Common myeloid progenitor, CD34-positive (primary cell): ENCODE results near the gene USP40.

Source experiments
- CTCF ChIA-PET: fragments of 350-600 bp; sonication (Branson Sonifier 250); formaldehyde crosslinking; loops from one replicate; lab custom pipeline; 2021; ENCODE audit warnings: antibody characterized with exemption; lab: Charles Lee
- POLR2A ChIA-PET: fragments of 350-600 bp; sonication (Branson Sonifier 250); formaldehyde crosslinking; loops from one replicate; lab custom pipeline; 2021; ENCODE audit warnings: antibody characterized with exemption; lab: Charles Lee
- DNase-seq, 3 donors: peaks; one replicate each; pipeline versions ENCODE4 v3.0.0 to v3.0.0-alpha.2; 2013
- H3K27ac ChIP-seq, 2 experiments: 1 replicate in 1 of 2; 2 replicates in 1 of 2; pipeline ENCODE4 v1.7.0; 2013; ENCODE audit warnings: inconsistent platforms in 2 of 2, low read length in 2 of 2, mild to moderate bottlenecking in 2 of 2, low read depth in 1 of 2, moderate library complexity in 1 of 2; ENCODE audit not compliant: severe bottlenecking in 2 of 2, insufficient read depth in 1 of 2, poor library complexity in 1 of 2
- H3K27me3 ChIP-seq, 5 experiments: replicated peaks in 2 of 5; 1 replicate in 3 of 5; 2 replicates in 2 of 5; pipeline versions ENCODE4 v1.6.1 to v1.7.0; 2013; ENCODE audit warnings: low read length in 4 of 5, mild to moderate bottlenecking in 2 of 5, moderate library complexity in 2 of 5, inconsistent platforms in 1 of 5; ENCODE audit not compliant: insufficient read depth in 5 of 5, control insufficient read depth in 4 of 5
- H3K36me3 ChIP-seq, 4 experiments: 1 replicate in 2 of 4; 2 replicates in 2 of 4; pipeline versions ENCODE4 v1.6.1 to v1.7.0; 2013; ENCODE audit warnings: low read length in 3 of 4, control low read depth in 1 of 4, mild to moderate bottlenecking in 1 of 4; ENCODE audit not compliant: control insufficient read depth in 4 of 4, insufficient read depth in 4 of 4
- H3K4me1 ChIP-seq, 4 experiments: 1 replicate in 3 of 4; 2 replicates in 1 of 4; pipeline versions ENCODE4 v1.6.1 to v1.7.1; 2013; ENCODE audit warnings: low read length in 3 of 4, mild to moderate bottlenecking in 3 of 4, control low read depth in 1 of 4, inconsistent platforms in 1 of 4, moderate library complexity in 1 of 4; ENCODE audit not compliant: control insufficient read depth in 4 of 4, insufficient read depth in 4 of 4; ENCODE audit errors: control extremely low read depth in 1 of 4
- H3K4me3 ChIP-seq, 7 experiments: 1 replicate in 4 of 7; 2 replicates in 3 of 7; pipeline versions ENCODE4 v1.5.1 to v1.7.0; 2013; ENCODE audit warnings: mild to moderate bottlenecking in 7 of 7, low read length in 6 of 7, moderate library complexity in 6 of 7, inconsistent platforms in 2 of 7, low read depth in 2 of 7, control low read depth in 1 of 7; ENCODE audit not compliant: insufficient read depth in 4 of 7, control insufficient read depth in 1 of 7; ENCODE audit errors: extremely low read depth in 1 of 7
- H3K9me3 ChIP-seq, 5 experiments: 1 replicate in 4 of 5; 2 replicates in 1 of 5; pipeline versions ENCODE4 v1.6.1 to v1.7.1; 2013; ENCODE audit warnings: low read length in 4 of 5, mild to moderate bottlenecking in 2 of 5, inconsistent platforms in 1 of 5, low read depth in 1 of 5, moderate library complexity in 1 of 5; ENCODE audit not compliant: control insufficient read depth in 4 of 5, insufficient read depth in 2 of 5; ENCODE audit errors: control extremely low read depth in 1 of 5
- WGBS: methylation state at CpG from one replicate; pipeline ENCODE4 v1.1.5; 2013; ENCODE audit not compliant: insufficient coverage; 5-methylcytosine and 5-hydroxymethylcytosine counted together

USP40 gene

GRCh38 chr2:233482616-233483015, 84.0 kb downstream of the USP40 start:
- no peaks in the 10 kb centered on the region for H3K4me1 ChIP-seq
- POLR2A ChIA-PET = no interaction called here

GRCh38 chr2:233481368-233482142, 85.0 kb downstream of the USP40 start:
- no peak overlapping the region for H3K27ac ChIP-seq
- H3K4me1 ChIP-seq = no peaks in the 10 kb centered on the region
- ChIA-PET POLR2A (interaction anchor here (0.6 kb wide), 1 partner anchor 851 kb away, joined by 3 read pairs; no protein-coding TSS in a partner anchor), CTCF (no interaction called here)
- H3K4me3 ChIP-seq = no peak overlapping the region
- H3K27me3 ChIP-seq = no peaks in the 10 kb centered on the region
- no peak for DNase-seq
- peaks cover 0 to 41% (median 20%) of the 10 kb centered on the region in 4 experiments for H3K36me3 ChIP-seq
- H3K9me3 ChIP-seq = no peaks in the 10 kb centered on the region
- 90% methylated on average over 18 of the region's 22 CpGs for WGBS

More at GRCh38 chr2:233482616-233483015, 84.0 kb downstream of the USP40 start:
- peaks cover 0 to 35% (median 15%) of the 10 kb centered on the region in 4 experiments for H3K36me3 ChIP-seq
- H3K27ac ChIP-seq = no peak overlapping the region
- no peaks in the 10 kb centered on the region for H3K9me3 ChIP-seq
- CTCF ChIA-PET = no interaction called here
- no peak overlapping the region for H3K4me3 ChIP-seq
- DNase-seq = no peak
- 98% methylated on average over 5 of the region's 5 CpGs for WGBS
- H3K27me3 ChIP-seq = no peaks in the 10 kb centered on the region

- peak in 1 of 3 donors; percentile 8 for DNase-seq
- CTCF ChIA-PET = no interaction called here
- Histone ChIP-seq H3K4me1 (no peaks in the 10 kb centered on the region), H3K36me3 (peaks cover 0 to 38% (median 24%) of the 10 kb centered on the region in 4 experiments), H3K4me3 (no peak overlapping the region), H3K27me3 (no peaks in the 10 kb centered on the region), H3K27ac (no peak overlapping the region), H3K9me3 (no peaks in the 10 kb centered on the region)
- WGBS = 97% methylated on average over 21 of the region's 21 CpGs
- POLR2A ChIA-PET = no interaction called here
Measured at GRCh38 chr2:233480490-233481202, 85.9 kb downstream of the USP40 start.

GRCh38 chr2:233479616-233480489, 86.7 kb downstream of the USP40 start:
- CTCF ChIA-PET = no interaction called here
- H3K9me3 ChIP-seq = no peaks in the 10 kb centered on the region
- H3K27ac ChIP-seq = no peak overlapping the region
- H3K4me3 ChIP-seq = no peak overlapping the region
- no peaks in the 10 kb centered on the region for H3K27me3 ChIP-seq
- no peak for DNase-seq
- POLR2A ChIA-PET = no interaction called here
- H3K36me3 ChIP-seq = peaks cover 0 to 35% (median 22%) of the 10 kb centered on the region in 4 experiments
- H3K4me1 ChIP-seq = no peaks in the 10 kb centered on the region
- WGBS = 94% methylated on average over 18 of the region's 27 CpGs

DNA sequence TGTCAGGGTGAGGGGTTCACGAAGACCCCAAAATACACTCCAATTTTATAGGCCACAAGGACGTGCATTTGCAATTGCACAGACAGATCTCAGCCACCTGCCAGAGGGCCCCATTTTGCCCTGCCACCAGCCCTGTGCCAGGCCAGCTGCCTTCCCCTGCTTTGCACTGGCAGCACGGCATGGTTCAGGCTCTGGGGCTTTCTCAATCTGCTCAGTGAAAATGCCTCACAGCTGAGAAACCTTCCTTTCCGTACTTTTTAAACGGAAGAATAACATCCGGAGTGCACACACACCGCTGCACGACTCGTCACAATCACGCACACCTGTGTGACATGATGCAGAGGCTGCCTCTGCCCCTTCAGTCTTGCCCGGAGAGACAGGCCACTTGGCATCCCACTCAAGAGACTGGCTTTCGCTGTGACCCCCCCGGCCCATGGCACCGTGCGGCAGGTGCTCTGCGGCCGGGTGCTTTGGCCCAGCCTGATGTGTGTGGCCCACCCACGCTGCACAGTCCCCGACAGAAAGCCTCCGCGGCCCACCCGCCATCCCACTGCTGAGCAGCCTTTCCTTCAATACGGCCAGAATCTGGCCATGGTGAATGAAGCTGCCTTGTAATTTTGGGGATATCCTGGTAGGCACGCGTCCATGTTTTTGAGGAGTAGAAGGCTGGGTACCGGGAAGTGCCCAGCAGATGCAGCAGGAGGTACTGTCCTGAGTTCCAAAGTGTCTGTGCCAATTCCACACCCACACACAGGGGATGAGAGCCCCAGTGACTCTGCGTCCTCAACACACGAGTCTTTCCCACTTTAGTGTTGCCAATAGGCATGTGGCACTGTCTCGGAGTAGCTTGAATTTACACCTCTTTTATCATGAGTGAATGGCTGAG, 88.8 kb downstream of the USP40 start:
- Histone ChIP-seq H3K36me3 (peaks cover 2 to 38% (median 18%) of the 10 kb centered on the region in 4 experiments), H3K9me3 (no peaks in the 10 kb centered on the region), H3K4me1 (no peaks in the 10 kb centered on the region), H3K27me3 (no peaks in the 10 kb centered on the region), H3K27ac (no peak overlapping the region), H3K4me3 (no peak overlapping the region)
- ChIA-PET CTCF (no interaction called here), POLR2A (no interaction called here)
- DNase-seq = no peak
- WGBS = 98% methylated on average over 19 of the region's 29 CpGs

- Histone ChIP-seq H3K27ac (no peak overlapping the region), H3K9me3 (no peaks in the 10 kb centered on the region), H3K27me3 (no peaks in the 10 kb centered on the region), H3K4me1 (no peaks in the 10 kb centered on the region), H3K4me3 (no peak overlapping the region), H3K36me3 (peaks cover 4 to 43% (median 22%) of the 10 kb centered on the region in 4 experiments)
- DNase-seq = no peak
- WGBS = 97% methylated on average over 45 of the region's 45 CpGs
- ChIA-PET POLR2A (no interaction called here), CTCF (no interaction called here)
Measured at GRCh38 chr2:233476651-233477547, 89.7 kb downstream of the USP40 start.
